Measurements from ENCODE around the gene ODAD4.

ODAD4 gene

DNA sequence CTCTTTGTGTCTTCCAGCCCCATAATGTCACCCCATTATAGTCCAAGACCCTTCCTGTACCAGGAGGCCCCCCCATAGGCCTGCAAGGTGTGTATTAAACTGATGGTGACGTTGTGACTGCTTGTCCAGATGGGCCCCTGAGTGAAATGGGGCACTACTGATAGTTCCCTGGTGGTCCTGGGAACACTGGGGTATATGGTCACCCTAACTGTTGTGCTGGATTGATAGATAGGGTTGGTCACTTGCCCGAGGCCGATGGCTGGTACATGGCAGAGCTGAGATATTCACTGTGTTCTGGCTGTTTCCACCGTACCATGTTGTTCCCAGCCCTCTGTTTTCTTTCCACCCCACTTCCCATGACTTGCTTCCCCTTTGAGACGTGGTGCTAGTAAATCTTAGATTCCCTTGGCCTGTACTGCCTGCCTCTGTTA, 40.5 kb downstream of the ODAD4 start:
- no peak for DNase-seq (ENCODE audit: low read depth in 2 of 2)

DNA sequence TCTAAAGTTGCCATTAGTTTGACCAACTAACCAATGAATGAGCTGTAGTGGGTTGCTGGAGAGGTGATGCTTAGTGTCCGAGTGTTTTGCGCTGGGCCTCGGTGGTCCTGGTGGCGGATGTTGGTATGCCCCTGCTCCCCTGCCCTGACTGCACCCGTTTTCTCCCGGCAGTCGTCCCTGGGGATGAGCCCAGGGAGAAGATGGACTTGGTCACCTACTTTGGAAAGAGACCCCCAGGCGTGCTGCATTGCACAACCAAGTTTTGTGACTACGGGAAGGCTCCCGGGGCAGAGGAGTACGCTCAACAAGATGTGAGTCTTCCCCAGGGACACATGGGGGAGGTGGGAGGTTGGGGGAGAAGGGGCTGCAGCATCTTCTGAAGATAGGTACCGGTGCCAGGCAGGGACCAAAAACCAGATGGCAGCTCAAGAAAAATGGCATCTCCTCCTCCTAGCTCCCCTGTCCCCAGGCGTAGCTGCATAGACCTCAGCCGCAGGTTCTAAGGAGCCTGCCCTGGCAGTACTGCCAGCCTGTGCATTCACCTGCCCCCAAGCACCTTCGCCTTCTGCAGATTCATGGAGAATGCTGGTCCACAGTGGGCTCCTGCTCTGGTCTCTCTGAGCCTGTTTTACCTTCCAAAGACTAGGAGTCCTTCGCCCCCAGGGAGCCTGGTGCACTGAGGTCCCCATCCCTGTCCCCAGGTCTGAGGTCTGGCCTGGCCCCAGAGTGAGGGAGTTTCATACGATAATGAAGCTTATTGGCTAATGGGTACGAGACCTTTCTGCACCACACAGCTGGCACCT, 41.5 kb downstream of the ODAD4 start:
- DNase-seq (ENCODE audit: low read depth in 2 of 2), result no peak

DNA sequence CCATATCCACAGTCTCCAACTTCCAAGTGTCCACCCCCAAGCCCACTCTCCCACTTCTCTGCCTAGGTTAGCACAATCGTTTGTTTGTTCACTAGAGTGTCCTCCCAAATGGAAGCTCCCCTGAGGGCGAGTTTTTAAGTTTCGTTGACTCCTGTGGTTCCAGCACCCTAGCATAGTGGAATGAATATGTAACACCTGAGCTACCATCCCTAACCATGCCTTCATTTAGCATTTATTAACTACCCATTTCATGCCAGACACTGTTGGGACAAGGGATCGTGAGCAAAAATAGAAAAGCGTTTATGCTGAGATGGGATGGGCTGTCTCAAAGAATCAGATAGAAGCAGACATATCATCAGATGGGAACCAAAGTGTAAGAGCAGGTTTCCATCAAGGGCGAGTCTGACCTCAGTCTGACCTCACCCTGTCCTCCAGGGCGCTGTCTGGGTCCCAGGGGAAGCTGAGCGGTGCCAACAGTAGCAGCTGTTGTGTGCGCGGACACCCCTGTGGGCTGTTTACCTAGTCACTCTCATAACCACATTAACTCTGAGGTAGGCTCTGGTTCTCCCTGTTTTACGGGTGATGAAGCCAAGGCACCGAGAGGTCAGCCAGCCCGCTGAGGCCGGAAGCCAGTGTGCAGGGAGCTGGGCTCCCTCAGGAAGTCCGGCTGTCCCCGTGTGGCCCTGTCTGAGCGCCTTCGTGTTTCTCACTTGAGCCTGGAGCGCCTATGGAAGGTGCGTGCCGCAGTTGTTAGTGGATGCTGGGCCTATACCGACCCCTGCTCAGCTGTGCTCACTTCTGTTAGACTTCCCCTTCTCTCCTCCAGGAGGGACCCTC, 42.4 kb downstream of the ODAD4 start:
- DNase-seq (ENCODE audit: low read depth in 2 of 2), result no peak

- no peak for DNase-seq (ENCODE audit: low read depth in 2 of 2)
Measured at GRCh38 chr17:41973408-41973811, 43.0 kb downstream of the ODAD4 start.

GRCh38 chr17:41974031-41974430, 43.6 kb downstream of the ODAD4 start:
- no peak for DNase-seq (ENCODE audit: low read depth in 2 of 2)

DNA sequence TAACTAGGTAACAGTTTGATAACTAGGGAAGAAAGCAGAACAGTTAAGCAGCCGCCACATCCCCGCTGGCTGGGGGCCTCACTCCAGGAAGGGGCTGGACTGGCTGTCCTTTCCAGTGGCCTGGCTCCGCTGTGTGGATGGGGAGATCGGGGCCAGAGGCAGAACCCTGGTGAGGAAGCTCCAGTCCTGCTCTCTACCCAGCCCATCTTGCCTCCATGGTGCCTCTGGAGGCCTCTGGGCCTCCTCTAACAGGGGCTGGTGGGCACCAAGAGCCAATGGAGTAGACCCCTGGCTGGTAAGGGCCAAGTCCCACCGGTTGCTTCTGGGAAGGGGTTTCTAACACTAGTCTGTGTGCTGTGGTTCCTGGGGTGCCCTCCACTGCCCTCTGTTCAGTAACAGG, 44.2 kb downstream of the ODAD4 start:
- no peak for DNase-seq (ENCODE audit: low read depth in 2 of 2)

DNA sequence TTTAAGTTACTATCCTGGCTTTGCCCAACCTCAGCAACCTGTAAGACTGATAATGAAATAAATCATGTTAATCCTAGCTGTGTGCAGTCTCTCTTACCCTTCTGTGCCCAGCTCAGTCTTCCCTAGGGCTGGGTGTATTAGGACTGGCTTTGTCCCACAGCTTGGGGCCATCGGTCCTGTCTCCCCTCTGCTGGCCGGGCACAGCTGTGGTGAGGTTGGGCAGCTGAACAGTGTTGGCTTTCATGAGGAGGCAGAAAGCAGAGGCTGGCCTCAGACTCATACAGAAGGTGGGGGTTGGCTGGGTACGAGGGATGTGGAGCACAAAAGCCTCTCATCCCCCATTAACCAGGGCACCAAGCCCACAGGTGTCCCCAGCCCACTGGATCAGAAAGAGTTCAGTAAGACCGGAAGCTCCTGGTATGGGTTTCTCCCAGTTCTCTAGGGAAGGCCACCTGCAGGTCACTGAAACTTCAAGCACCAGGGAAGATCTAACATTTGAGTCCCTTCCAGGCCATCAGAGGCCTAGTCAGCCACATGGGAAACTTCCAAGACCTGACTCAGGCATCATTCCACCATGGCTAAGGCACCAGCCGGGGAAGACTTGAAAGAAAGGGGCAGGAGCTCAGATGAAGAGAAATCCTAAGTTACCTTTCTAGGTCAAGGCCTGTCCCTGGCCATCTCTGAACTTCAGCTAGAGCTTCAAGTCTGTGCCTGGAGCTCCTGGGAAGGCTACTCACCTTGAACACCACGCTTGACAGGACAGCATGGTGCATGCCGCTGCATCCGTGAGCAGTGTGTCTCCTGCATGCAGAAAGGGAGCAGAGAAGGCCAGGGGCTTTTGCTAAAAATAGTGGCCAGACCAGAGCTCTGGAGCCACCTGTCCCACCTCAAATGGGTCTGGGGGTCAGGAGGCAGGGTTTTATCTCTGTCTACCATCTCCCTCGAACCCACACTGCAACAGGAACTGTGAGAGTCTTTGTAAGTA, 45.0 kb downstream of the ODAD4 start:
- no peak for DNase-seq (ENCODE audit: low read depth in 2 of 2)

DNA sequence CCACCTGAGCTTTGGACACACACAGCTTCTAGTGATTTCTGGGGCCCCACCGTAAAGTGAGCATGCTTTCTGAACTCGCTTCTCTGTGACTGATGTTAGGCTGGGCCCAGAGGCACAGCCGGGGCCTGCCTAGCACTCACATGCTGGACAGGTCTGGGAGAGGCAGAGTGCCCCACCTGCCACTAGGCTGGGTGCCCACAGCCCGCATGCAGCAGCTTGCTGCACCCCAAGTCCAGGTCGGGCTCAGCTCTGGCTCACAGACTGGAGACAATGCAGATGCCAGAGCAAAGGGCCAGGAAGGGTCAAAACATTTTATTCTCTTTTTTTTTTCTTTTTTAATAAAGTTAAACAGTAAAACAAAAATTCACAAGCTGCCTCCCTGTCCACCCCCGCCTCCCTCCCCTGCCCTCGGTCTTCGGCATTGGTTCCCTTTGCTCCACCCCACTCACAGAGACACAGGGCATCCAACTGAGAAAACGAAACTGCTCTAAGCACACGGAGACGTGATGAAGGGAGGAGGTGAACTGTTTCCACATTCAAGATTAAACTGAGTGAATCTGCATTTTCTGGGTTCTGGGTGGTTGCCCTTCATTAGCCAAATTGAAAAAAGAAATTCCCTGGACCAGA, 45.8 kb downstream of the ODAD4 start:
- DNase-seq (ENCODE audit: low read depth in 2 of 2), result no peak

- no peak for DNase-seq (ENCODE audit: low read depth in 2 of 2)
Measured at GRCh38 chr17:41977991-41978390, 47.6 kb downstream of the ODAD4 start.

DNA sequence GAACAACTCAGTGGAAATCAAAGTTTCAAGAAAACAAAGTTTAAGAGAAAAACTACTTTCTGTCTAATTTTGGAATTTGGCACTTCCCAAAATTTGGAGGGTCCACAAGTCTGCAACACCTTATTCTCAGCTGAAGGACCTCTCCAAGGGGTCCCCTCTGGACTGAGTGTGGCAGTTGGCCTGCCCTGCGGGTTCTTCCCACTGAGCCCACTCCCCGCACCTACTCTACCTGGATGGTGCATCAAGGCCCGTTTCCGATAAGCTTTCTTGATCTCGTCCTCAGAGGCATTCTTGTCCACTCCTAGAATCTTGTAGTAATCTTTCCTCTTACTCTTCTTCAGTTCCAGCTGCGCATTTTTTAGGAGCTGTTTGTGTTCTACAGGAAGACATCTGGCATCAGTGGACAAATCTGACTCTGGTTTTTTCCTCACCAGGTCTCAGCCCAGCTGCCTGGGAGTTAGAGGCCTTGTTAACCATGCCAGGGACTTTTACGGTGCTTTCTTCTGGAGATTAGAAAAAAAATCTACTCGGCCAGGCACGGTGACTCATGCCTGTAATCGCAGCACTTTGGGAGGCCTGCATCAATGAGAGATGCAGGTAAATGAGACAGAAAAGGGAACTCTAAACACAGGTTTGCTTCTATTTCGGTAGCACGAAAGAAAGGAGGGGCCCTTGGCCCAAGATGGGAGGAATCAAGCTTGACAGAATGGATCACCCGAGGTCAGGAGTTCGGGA, 51.8 kb downstream of the ODAD4 start:
- DNase-seq (ENCODE audit: low read depth in 2 of 2), result no peak

DNA sequence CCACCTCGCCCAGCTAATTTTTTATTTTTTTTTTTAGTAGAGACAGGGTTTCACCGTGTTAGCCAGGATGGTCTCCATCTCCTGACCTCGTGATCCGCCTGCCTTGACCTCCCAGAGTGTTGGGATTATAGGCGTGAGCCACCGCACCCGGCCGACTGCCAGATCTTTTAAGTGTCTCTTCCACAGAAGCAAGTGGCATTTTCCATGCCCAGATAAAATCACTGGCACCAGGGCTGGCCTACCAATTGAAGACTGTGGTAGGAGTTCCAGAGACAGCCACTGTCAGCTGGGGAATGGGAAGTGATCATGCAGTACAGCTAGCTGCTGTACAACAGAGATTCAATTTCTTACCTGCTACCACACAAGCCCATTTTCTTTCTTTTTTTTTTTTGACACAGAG, 54.0 kb downstream of the ODAD4 start:
- DNase-seq (ENCODE audit: low read depth in 2 of 2), result no peak

DNA sequence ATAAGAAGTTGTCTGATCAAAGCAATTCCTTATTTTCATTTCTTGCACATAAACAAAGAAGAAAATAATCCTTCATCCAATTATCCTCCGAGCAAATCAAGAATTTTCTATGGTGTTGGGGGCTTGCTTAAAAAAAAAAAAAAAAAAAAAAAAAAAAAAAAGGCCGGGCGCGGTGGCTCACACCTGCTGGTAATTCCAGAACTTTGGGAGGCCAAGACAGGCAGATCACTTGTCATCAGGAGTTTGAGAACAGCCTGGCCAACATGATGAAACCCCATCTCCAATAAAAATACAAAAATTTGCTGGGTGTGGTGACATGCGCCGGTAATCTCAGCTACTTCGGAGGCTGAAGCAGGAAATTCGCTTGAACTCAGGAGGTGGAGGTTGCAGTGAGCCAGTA, 55.5 kb downstream of the ODAD4 start:
- no peak for DNase-seq (ENCODE audit: low read depth in 2 of 2)

GRCh38 chr17:41986634-41987033, 56.2 kb downstream of the ODAD4 start:
- DNase-seq (ENCODE audit: low read depth in 2 of 2), result no peak

- no peak for DNase-seq (ENCODE audit: low read depth in 2 of 2)
Measured at GRCh38 chr17:41987642-41988041, 57.2 kb downstream of the ODAD4 start.

DNA sequence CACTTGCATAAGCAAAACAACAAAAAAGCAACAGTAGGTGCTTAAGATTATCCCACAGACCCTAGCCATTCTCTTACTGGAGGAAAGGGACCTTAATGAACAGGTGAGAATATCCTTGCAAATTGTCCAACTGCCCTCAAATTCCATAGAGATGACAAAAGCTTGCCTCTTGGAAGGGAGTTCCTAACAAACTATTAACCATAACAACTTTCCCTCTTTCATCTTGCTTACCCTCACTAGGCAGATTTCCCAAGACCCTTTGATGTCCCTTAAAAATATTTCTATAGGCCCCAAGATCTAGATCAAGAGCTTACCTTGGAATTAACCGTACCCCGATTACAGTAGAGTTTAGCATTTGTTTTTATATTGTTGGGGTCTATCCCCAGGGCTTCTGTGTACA, 58.0 kb downstream of the ODAD4 start:
- no peak for DNase-seq (ENCODE audit: low read depth in 2 of 2)

- DNase-seq (ENCODE audit: low read depth in 2 of 2), result no peak
Measured at GRCh38 chr17:41989702-41990419, 59.4 kb downstream of the ODAD4 start.

DNA sequence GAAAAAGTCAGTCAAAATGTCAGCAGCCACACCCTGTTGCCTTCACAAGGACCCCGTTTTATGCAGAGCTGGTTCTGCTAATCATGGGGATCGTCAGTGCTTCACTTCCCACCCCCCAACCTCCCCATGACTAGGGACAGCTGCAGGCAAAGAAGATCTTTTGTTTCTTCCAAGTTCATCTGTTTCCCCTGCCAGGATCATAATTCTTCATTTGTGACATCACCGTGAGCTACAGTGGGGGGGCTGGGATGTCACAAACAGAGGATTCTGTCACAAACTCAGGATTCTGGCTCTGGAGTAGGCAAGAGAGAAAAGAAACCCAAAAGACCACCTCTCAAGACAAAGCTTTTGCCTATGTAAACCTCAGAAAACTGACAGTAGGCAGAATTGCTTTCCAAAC, 62.2 kb downstream of the ODAD4 start:
- no peak for DNase-seq (ENCODE audit: low read depth in 2 of 2)

GRCh38 chr17:41996855-41997164, 66.4 kb downstream of the ODAD4 start:
- DNase-seq (ENCODE audit: low read depth in 2 of 2), result no peak

DNA sequence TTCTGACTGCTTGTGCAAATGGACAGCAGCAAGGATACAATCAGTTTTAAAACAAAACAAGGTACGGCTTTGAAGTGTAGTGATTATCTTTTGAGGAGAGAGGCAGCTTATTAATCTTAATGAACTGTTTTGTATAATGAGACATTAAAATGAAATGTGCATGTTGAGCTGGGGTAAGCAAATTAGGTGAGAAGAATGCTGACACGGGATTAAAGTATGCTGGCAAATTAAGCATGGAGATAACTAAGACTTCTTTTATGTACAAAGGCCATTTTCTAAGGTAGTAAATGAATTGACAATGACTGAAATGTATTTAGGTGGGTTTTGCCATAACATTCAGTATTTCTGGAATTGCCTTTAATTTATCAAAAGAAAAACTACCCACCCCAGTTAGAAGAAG, 68.1 kb downstream of the ODAD4 start:
- no peak for DNase-seq (ENCODE audit: low read depth in 2 of 2)

GRCh38 chr17:42000413-42001133, 70.2 kb downstream of the ODAD4 start:
- no peak for DNase-seq (ENCODE audit: low read depth in 2 of 2)
